Glomerular endothelial cell (primary cell): ENCODE data around the gene SPRED2. TPM values are rescaled to one million over a fixed set of nuclear protein-coding genes. Genes with fewer than 3 reads are reported as not detected.

Experiments used
- DNase-seq: peaks from one replicate; pipeline ENCODE4 v3.0.0-alpha.2; 2011; ENCODE audit warnings: low read depth, low spot score; ENCODE audit errors: extremely low read depth
- total RNA-seq: library from RNA; depleted of rRNA; stranded (reverse); fragments of >200 nt; gene quantifications from 2 replicates; pipeline ENCODE4 v1.2.3, GENCODE V29; 2015

The SPRED2 gene
- total RNA-seq, 1 donor from 2014 or later: 14.6 TPM

DNA sequence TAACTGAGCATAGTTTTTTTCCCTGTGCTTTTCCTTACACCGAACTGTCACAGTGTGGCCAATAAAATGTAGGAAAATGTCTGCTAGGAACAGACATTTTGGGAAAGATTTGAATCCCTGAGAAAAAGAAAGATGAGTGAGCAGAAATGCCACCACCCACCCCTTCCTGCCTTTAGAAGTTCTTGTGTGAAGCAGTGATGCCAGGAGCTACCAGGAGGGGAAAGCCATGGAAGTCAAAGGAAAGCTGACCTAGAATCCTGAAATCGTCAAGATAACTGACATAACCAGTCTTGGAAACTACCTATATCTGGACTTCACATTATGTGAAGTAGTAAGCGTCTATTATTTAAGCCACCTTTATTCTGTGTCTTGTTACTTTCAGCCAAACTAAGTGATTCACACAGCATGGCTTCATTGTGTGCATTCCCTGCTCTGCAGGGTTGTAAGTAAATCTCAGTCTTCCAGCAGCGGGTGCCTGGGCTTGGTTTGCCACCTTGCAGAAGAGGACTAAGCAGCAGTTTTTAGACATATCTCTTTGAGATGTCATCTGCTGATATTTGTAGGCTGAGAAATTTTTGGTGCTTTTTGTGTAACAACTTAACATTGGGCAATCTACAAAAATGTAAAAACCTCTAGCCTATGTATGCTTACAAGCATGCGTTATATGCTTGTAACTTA, 11.2 kb upstream of the SPRED2 start:
- DNase-seq: no peak

DNA sequence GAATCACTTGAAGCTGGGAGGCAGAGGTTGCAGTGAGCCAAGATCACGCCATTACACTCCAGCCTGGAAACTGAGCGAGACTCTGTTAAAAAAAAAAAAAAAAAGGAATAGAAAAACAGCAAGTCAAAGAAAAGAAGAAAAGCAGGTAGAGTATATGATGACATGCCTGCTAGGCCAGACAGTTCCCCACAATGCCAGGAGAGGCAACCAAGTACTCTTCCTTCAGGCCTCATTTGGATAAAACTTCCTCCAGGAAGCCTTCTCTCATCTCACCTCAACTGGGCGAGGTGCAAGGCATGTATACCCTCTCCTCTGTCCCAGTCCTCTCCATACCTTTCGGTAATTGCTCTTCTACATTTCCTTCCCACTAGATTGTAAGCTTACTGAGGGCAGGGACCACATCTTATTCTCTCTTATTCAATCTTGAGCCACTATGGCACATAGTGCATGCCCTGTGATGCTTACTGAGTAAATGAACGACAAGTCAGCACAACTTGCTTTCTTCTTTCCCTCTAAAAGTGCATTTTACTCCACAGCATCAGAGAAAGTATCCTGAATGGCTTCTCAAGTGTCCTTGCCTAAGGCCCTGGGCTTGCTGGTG, 10.1 kb upstream of the SPRED2 start:
- no peak for DNase-seq

- DNase-seq: no peak
These were observed 5.9 kb upstream of the SPRED2 start for GRCh38 chr2:65438137-65438899.

GRCh38 chr2:65437392-65438135, 5.2 kb upstream of the SPRED2 start:
- DNase-seq: no peak

DNA sequence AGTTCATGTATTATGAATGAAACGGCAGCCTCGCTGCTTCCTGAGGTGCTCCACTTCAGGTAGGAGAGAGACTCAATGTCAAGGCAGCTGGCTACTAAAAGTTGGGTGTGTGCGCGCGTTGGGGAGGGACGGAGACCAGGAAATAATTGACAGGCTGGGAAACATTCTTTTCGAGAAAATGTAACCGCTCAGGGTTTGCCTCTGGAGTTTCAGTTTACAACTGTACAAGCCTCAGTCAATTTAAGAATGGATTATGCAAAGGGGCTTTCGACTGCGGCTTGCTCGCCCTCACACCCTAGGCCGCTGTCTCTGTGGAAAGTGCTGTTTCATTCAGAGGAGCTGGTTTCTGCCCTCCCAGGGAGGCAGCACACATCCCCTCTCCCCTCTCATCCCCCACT, 4.4 kb upstream of the SPRED2 start:
- DNase-seq: no peak

GRCh38 chr2:65436169-65436823, 3.9 kb upstream of the SPRED2 start:
- DNase-seq: no peak

- DNase-seq: no peak
These were observed 3.3 kb upstream of the SPRED2 start for GRCh38 chr2:65435625-65436168.

DNA sequence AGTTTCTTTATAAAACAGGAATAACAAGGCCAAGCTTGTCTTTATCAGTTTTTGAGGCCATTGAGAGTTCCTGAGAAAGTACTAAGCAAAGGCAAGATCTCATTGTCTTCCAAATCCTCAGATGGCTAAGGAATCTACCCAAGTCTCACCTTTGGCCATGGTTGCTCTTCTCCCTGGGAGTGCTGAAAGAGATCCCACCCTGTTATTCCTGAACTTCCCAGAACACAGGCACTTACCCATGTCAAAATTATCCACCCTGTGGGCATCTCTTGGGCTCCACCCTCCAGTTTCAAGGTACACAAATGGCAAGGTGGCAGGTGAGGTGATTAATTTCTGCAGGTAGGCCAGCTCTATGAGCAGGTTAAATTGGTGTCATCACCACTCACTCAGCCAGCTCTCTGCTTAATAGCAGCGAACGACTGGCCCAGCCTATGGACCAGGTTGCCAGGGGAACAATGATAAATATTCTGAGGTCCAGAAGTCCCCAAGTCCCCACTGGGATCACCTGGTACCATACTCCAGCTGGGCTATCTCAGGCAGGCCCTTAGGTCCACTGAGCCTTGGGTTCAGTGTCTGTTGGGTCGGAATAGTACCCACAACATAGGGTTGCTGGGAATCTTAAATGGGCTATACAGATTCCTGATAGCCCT, 2.3 kb upstream of the SPRED2 start:
- DNase-seq: no peak

- no peak for DNase-seq
These were observed 775 bp downstream of the SPRED2 start for GRCh38 chr2:65431421-65432226.

DNA sequence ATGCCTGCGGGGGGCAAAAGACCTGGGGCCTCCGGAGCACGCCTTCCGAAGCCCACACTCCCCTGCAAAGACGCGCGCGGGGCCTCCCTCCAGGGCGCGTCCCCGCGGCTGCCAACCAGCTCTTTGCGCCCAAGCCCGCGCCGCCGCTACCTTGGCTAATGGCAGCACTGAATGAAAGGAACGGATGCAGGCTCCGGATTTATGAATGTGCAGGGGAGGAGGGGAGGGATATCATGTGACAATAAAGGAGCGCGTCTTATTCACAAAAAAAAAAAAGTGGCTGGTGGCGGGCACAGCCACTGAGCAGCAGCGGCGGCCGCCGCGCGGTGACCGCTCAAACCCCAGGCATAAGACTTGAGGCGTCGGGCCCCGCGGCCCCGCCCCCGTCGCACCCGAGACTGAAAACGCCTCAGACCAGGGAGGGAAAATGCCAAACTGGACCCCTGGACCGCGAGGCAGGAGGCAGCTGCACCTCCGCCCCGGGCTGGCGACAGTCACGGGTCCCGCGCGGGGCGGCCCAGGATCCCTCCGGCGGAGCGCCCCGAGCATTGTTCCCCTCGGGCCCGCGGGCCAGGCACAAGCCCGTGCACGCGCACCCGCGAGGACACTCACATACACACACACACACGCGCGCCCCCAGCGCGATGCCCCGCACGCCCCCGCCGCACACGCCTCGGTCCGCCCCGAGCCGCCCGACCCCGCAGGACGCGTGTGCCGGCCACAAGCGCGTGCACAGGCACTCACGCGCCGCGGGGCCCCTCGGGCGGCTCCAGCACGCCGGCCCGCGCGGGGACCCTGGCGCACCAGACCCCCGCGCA, 1.6 kb downstream of the SPRED2 start:
- no peak for DNase-seq

GRCh38 chr2:65429786-65430602, 2.4 kb downstream of the SPRED2 start:
- DNase-seq: no peak

GRCh38 chr2:65427532-65427931, 4.9 kb downstream of the SPRED2 start:
- no peak for DNase-seq

GRCh38 chr2:65425276-65425675, 7.1 kb downstream of the SPRED2 start:
- no peak for DNase-seq

- DNase-seq: no peak
These were observed 8.0 kb downstream of the SPRED2 start for GRCh38 chr2:65424391-65424790.

DNA sequence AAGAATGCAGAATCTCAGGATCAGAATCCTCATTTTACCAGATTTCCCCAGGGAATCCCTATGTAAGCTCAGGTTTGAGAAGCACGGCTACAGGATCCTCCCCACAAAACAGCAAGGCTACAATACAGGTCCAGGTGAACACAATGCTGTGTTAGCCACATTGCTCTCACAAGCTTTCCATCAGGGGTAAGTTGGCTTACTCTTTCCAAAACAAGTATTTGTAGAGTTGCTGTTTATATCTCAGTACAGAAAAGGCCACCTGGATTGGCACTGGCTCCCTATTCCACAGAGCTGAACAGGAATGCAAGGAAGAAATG, 11.0 kb downstream of the SPRED2 start:
- DNase-seq: no peak

GRCh38 chr2:65420712-65421431, 11.5 kb downstream of the SPRED2 start:
- DNase-seq: peak; percentile 69

DNA sequence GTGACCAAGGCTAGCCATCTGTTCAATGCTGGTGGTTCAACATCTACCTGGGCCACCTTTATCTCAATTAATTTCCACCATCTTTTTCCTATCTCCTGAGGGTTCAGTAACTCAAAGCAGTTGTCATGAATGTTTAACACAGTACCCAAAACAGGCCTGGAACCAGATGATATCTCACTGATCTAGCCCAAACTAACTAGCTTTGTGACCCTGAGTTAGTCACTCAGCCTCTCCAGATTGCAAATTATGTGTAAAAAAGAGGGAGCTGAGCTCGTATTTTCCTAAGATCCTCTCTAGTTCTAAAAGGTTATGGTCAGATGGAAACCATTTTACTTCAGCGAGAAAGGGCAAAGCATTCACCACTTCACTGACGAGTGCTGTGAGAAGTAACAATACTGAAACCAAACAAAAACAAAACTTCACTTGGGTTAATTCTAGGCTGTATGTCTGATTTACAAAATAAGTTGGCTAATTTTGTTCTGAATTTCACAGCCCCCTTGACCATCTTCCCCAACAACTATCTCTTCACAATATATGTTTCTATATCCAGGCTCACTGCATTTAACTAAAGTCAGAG, 14.8 kb downstream of the SPRED2 start:
- DNase-seq: no peak
